Neutrophil (primary cell): ENCODE data around the gene AADACL2.

ENCODE experiments used
- H3K27ac ChIP-seq: fragments of 200-600 bp; sonication (generic); 2 replicates; pipeline ENCODE4 v1.5.1; 2016; ENCODE audit warnings: mild to moderate bottlenecking, moderate library complexity
- H3K27me3 ChIP-seq: fragments of 200-600 bp; sonication (generic); 2 replicates; pipeline ENCODE4 v1.6.0; 2016; ENCODE audit warnings: mild to moderate bottlenecking
- H3K36me3 ChIP-seq: fragments of 200-600 bp; sonication (generic); 2 replicates; pipeline ENCODE4 v1.5.1; 2017
- H3K4me1 ChIP-seq, 2 experiments: fragments of 200-600 bp in 1 of 2; sonication (generic) in 1 of 2; 1 replicate in 1 of 2; 2 replicates in 1 of 2; pipeline versions ENCODE4 v1.5.1 to v1.6.1; 2013 to 2016; ENCODE audit warnings: low read depth in 1 of 2, low read length in 1 of 2, mild to moderate bottlenecking in 1 of 2, moderate library complexity in 1 of 2; ENCODE audit not compliant: control insufficient read depth in 1 of 2, insufficient read depth in 1 of 2
- H3K4me3 ChIP-seq, 2 experiments: fragments of 200-600 bp in 1 of 2; sonication (generic) in 1 of 2; 1 replicate in 1 of 2; 2 replicates in 1 of 2; pipeline ENCODE4 v1.5.1; 2013 to 2016; ENCODE audit warnings: low read depth in 1 of 2, low read length in 1 of 2, mild to moderate bottlenecking in 1 of 2, moderate library complexity in 1 of 2
- H3K9me3 ChIP-seq: fragments of 200-600 bp; sonication (generic); 2 replicates; pipeline ENCODE4 v1.5.1; 2016
- TF ChIP-seq, protein P1 (sequence below): fragments of 200-600 bp; sonication (generic); IDR thresholded peaks from 2 replicates; pipeline ENCODE4 v1.5.1; 2016; ENCODE audit warnings: antibody characterized with exemption

AADACL2 gene

DNA sequence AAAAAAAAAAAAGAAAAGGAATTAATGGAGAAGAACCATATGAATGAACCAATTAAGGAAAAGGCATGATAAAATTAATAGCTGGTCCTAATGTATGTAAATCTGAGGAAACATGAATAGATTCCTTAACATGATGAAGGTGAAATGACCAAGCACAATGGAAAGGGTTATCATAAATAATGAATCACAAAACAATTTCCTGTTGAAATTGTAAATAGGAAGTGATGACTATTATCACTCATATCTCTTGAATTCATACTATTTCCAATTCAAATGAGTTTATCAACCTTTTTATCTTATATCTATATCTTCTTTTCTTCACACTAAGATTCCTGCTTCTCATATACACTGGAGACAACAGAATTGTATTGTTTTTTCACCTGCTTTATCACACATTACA, 32.0 kb downstream of the AADACL2 start:
- no peaks in the 10 kb centered on the region for H3K36me3 ChIP-seq
- H3K27me3 ChIP-seq, result no peaks in the 10 kb centered on the region
- H3K4me1 ChIP-seq, result no peaks in the 10 kb centered on the region
- H3K27ac ChIP-seq, result no peak overlapping the region
- no peaks in the 10 kb centered on the region for H3K9me3 ChIP-seq
- no peak overlapping the region for H3K4me3 ChIP-seq
- TF ChIP-seq, protein P1, sequence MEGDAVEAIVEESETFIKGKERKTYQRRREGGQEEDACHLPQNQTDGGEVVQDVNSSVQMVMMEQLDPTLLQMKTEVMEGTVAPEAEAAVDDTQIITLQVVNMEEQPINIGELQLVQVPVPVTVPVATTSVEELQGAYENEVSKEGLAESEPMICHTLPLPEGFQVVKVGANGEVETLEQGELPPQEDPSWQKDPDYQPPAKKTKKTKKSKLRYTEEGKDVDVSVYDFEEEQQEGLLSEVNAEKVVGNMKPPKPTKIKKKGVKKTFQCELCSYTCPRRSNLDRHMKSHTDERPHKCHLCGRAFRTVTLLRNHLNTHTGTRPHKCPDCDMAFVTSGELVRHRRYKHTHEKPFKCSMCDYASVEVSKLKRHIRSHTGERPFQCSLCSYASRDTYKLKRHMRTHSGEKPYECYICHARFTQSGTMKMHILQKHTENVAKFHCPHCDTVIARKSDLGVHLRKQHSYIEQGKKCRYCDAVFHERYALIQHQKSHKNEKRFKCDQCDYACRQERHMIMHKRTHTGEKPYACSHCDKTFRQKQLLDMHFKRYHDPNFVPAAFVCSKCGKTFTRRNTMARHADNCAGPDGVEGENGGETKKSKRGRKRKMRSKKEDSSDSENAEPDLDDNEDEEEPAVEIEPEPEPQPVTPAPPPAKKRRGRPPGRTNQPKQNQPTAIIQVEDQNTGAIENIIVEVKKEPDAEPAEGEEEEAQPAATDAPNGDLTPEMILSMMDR, result no peak

GRCh38 chr3:151766454-151766853, 32.7 kb downstream of the AADACL2 start:
- Histone ChIP-seq H3K9me3 (no peaks in the 10 kb centered on the region), H3K27ac (no peak overlapping the region), H3K36me3 (no peaks in the 10 kb centered on the region), H3K27me3 (no peaks in the 10 kb centered on the region), H3K4me3 (no peak overlapping the region), H3K4me1 (no peaks in the 10 kb centered on the region)
- TF ChIP-seq, protein P1, result no peak

DNA sequence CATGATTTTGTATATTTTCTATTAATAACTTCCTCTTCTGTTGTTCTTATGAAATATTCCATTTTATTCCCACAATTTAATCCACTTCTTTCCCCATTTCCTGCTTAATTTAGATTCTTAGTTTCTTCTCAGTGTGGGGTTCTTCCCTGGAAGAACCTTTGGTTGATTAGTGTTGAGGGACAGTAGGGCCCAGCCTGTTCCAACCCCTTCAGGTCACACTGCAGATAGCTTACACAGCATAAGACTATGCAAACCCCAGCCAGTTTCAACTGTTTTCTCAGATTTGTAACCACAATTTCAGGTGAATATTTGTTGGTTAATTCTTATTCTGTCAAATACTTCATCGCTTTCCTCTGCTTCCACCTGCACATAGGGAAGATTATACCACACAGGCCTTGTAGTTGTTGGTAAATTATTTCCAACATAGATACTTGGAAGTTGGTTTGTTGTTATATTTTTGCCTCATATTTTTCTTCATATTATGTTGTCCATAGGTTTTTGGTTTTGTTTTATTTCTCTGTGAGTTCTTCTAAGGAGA, 34.7 kb downstream of the AADACL2 start:
- no peak overlapping the region for H3K27ac ChIP-seq

DNA sequence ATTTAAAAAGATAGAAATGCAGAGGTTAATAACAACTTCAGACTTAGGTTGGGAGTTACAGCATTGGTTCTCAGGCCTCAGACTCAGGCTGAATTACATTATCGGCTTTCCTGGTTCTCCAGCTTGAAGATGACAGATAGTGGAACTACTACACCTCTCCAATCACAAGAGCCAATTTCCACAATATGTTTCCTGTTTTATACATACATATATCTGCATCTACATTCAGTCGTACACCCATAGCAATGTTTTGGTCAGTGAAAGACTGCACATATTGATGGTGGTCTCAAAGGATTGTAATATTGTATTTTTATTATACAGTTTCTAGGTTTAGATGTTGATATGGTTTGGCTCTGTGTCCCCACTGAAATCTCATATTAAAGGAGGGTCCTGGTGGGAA, 35.4 kb downstream of the AADACL2 start:
- no peaks in the 10 kb centered on the region for H3K9me3 ChIP-seq
- no peaks in the 10 kb centered on the region for H3K4me1 ChIP-seq
- no peaks in the 10 kb centered on the region for H3K36me3 ChIP-seq
- H3K4me3 ChIP-seq, result no peak overlapping the region
- H3K27me3 ChIP-seq, result no peaks in the 10 kb centered on the region
- no peak overlapping the region for H3K27ac ChIP-seq
- TF ChIP-seq, protein P1, result no peak

More for the DNA sequence above, 34.7 kb downstream of the AADACL2 start:
- Histone ChIP-seq H3K27me3 (no peaks in the 10 kb centered on the region), H3K9me3 (no peaks in the 10 kb centered on the region), H3K4me3 (no peak overlapping the region), H3K36me3 (no peaks in the 10 kb centered on the region), H3K4me1 (no peaks in the 10 kb centered on the region)
- TF ChIP-seq, protein P1, result no peak

DNA sequence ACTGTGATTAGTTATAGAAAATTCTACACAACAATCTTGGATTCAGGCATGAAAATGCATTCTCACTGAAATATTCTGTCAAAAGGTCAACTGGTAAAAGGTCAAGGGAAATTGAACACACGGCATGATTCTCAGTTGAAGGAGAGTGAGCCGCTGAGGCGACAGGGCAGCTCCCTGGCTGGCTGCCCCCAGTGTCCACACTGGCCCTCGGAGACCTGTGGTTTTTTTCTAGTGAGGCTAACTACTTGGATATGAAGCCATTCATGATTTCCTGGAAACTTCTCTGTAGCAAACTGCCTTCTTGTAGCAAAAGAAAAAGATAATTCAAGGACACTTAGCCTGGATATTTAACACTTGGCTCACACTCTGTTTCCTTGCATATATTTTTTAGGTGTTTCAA, 37.2 kb downstream of the AADACL2 start:
- Histone ChIP-seq H3K27ac (no peak overlapping the region), H3K36me3 (no peaks in the 10 kb centered on the region)

More for the DNA sequence above, 37.2 kb downstream of the AADACL2 start:
- Histone ChIP-seq H3K4me1 (no peaks in the 10 kb centered on the region), H3K4me3 (no peak overlapping the region), H3K9me3 (no peaks in the 10 kb centered on the region), H3K27me3 (no peaks in the 10 kb centered on the region)
- TF ChIP-seq, protein P1, result no peak
